Prostate gland (tissue), 2 donors: Measurements from ENCODE around the gene PELO.

Experiments
- POLR2A ChIP-seq: fragments of 450-650 bp; IDR thresholded peaks from one replicate; pipeline ENCODE4 v1.6.1; 2016; ENCODE audit warnings: antibody characterized with exemption, mild to moderate bottlenecking
- POLR2AphosphoS5 ChIP-seq: sonication (generic); formaldehyde crosslinking; IDR thresholded peaks from one replicate; pipeline ENCODE4 v1.6.1; 2017; ENCODE audit warnings: antibody characterized with exemption
- TF ChIP-seq, protein P1 (sequence below), 4 experiments: fragments of 200-600 bp in 2 of 4; fragments of 450-650 bp in 2 of 4; sonication (generic) in 2 of 4; IDR thresholded peaks; 1 replicate in 3 of 4; 2 replicates in 1 of 4; pipeline ENCODE4 v1.5.1; 2016 to 2019; ENCODE audit warnings: antibody characterized with exemption in 4 of 4, mild to moderate bottlenecking in 2 of 4, moderate library complexity in 2 of 4

DNA sequence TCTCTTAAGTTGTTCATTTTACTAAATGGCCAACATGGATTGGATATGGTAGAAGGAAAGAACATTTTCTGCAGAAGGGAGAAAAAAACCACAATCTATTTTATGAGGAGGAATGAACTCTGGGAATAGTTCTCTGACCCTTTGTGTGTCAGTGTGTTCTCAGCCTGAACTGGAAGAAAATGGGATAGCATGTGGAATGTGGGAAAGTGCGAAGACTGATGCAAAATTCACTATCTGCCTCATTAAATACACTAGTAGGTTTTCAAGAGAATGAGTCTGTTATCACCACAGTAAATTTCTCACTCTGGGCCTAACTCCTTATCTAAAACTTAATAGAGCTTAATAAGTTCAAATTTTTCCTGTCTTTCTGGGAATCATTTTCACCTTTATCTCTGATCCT lies 22.7 kb downstream of the PELO start:
- TF ChIP-seq POLR2AphosphoS5 (no peak), POLR2A (no peak)
- TF ChIP-seq, protein P1, sequence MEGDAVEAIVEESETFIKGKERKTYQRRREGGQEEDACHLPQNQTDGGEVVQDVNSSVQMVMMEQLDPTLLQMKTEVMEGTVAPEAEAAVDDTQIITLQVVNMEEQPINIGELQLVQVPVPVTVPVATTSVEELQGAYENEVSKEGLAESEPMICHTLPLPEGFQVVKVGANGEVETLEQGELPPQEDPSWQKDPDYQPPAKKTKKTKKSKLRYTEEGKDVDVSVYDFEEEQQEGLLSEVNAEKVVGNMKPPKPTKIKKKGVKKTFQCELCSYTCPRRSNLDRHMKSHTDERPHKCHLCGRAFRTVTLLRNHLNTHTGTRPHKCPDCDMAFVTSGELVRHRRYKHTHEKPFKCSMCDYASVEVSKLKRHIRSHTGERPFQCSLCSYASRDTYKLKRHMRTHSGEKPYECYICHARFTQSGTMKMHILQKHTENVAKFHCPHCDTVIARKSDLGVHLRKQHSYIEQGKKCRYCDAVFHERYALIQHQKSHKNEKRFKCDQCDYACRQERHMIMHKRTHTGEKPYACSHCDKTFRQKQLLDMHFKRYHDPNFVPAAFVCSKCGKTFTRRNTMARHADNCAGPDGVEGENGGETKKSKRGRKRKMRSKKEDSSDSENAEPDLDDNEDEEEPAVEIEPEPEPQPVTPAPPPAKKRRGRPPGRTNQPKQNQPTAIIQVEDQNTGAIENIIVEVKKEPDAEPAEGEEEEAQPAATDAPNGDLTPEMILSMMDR (IDR thresholded peaks at IDR 0.05), result no peak
